Tibial nerve (tissue), 4 donors: ENCODE measurements around the gene TTC28. TPM values are rescaled to one million over a fixed set of nuclear protein-coding genes. Genes with fewer than 3 reads are reported as not detected.
A peak's percentile ranks its signal among the peaks of the same experiment; 100 is the strongest.

ENCODE experiments used
- DNase-seq, 2 donors: peaks; one replicate each; pipeline ENCODE4 v3.0.0-alpha.2; 2019; ENCODE audit warnings: low spot score in 2 of 2
- H3K27ac ChIP-seq, 4 donors: fragments of 200-600 bp; sonication (generic) in 3 of 4; one replicate each; pipeline ENCODE4 v1.5.1; 2017 to 2019; ENCODE audit warnings: mild to moderate bottlenecking in 1 of 4
- H3K27me3 ChIP-seq, 2 donors: fragments of 200-600 bp; sonication (generic) in 1 of 2; one replicate each; pipeline versions ENCODE4 v1.5.1 to v1.6.0; 2017 to 2019
- H3K36me3 ChIP-seq, 3 donors: fragments of 200-600 bp; sonication (generic); one replicate each; pipeline ENCODE4 v1.5.1; 2018 to 2019
- H3K4me1 ChIP-seq, 4 donors: fragments of 200-600 bp; sonication (generic) in 3 of 4; one replicate each; pipeline ENCODE4 v1.5.1; 2017 to 2019
- H3K4me3 ChIP-seq, 4 donors: fragments of 200-600 bp; sonication (generic) in 3 of 4; one replicate each; pipeline ENCODE4 v1.5.1; 2017 to 2019; ENCODE audit warnings: mild to moderate bottlenecking in 1 of 4, moderate library complexity in 1 of 4
- H3K9me3 ChIP-seq, 4 donors: fragments of 200-600 bp; sonication (generic) in 3 of 4; one replicate each; pipeline ENCODE4 v1.5.1; 2017 to 2019
- CTCF ChIP-seq, 5 experiments: fragments of 200-600 bp in 3 of 5; fragments of 450-650 bp in 2 of 5; sonication (generic) in 3 of 5; IDR thresholded peaks; one replicate each; pipeline ENCODE4 v1.5.1; 2016 to 2019; ENCODE audit warnings: antibody characterized with exemption in 5 of 5, mild to moderate bottlenecking in 3 of 5, moderate library complexity in 2 of 5
- EP300 ChIP-seq, 2 donors: sonication (generic); formaldehyde crosslinking; IDR thresholded peaks; one replicate each; pipeline ENCODE4 v1.6.1; 2017; ENCODE audit warnings: antibody characterized with exemption in 2 of 2, mild to moderate bottlenecking in 1 of 2
- POLR2A ChIP-seq, 2 donors: fragments of 450-650 bp; IDR thresholded peaks; one replicate each; pipeline ENCODE4 v1.6.1; 2017; ENCODE audit warnings: antibody characterized with exemption in 2 of 2, mild to moderate bottlenecking in 2 of 2, moderate library complexity in 2 of 2
- WGBS, 2 donors: methylation state at CpG; one replicate each; pipeline ENCODE4 v1.1.5; 2018; 5-methylcytosine and 5-hydroxymethylcytosine counted together
- total RNA-seq, 4 donors: library from RNA; depleted of rRNA; stranded (reverse); fragments of >200 nt; gene quantifications; one replicate each; pipeline ENCODE4 v1.1.0, GENCODE V29; 2016

The TTC28 gene
- total RNA-seq, 4 donors from 2014 or later: 83.9 to 177 (median 128) TPM

DNA sequence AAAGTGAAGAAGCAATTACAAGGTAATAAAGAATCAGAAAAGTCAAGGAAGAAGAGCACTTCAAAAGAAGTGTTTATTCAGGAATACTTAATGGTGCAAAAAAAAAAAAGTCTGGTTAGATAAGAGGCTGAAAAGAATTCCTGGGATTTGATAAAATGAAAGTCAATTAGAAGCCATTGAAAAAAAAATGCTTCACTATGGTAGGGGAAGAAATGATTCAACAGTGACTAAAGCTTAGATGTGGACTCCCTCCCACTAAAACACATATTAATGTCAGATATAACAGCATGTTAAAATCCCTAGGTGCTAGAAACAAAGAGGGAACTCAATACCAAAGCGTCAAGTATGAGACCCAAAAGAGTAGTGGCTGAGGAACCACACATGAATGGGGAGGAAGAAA, 425.2 kb downstream of the TTC28 start:
- WGBS, 2 donors: 83% methylated on average over 1 of the region's 1 CpG
- H3K27ac ChIP-seq: no peak overlapping the region

GRCh38 chr22:28252539-28252938, 427.1 kb downstream of the TTC28 start:
- no peaks in the 10 kb centered on the region for H3K9me3 ChIP-seq
- no peak overlapping the region for H3K27ac ChIP-seq
- H3K36me3 ChIP-seq: no peaks in the 10 kb centered on the region
- WGBS, 2 donors: 81 to 88% methylated on average over 2 of the region's 2 CpGs
- H3K27me3 ChIP-seq: no peaks in the 10 kb centered on the region
- DNase-seq: no peak
- peaks cover 0 to 19% (median under 1%) of the 10 kb centered on the region in 4 donors for H3K4me1 ChIP-seq
- H3K4me3 ChIP-seq: no peak overlapping the region
- no peak for TF ChIP-seq EP300 (IDR thresholded peaks at IDR 0.05)
- no peak for TF ChIP-seq CTCF (IDR thresholded peaks at IDR 0.05)
- no peak for TF ChIP-seq POLR2A (IDR thresholded peaks at IDR 0.05)

More for the DNA sequence above, 425.2 kb downstream of the TTC28 start:
- Histone ChIP-seq H3K27me3 (no peaks in the 10 kb centered on the region), H3K9me3 (no peaks in the 10 kb centered on the region), H3K4me1 (peaks cover 0 to 5% (median 0%) of the 10 kb centered on the region in 4 donors), H3K36me3 (no peaks in the 10 kb centered on the region), H3K4me3 (no peak overlapping the region)
- DNase-seq: no peak
- TF ChIP-seq EP300 (IDR thresholded peaks at IDR 0.05) (no peak), POLR2A (IDR thresholded peaks at IDR 0.05) (no peak), CTCF (IDR thresholded peaks at IDR 0.05) (no peak)

- H3K4me3 ChIP-seq: no peak overlapping the region
- no peak for DNase-seq
- no peaks in the 10 kb centered on the region for H3K36me3 ChIP-seq
- peaks cover 0 to 34% (median 5%) of the 10 kb centered on the region in 4 donors for H3K4me1 ChIP-seq
- TF ChIP-seq EP300 (IDR thresholded peaks at IDR 0.05) (no peak), POLR2A (IDR thresholded peaks at IDR 0.05) (no peak), CTCF (IDR thresholded peaks at IDR 0.05) (no peak)
- WGBS, 2 donors: 81% methylated on average over 2 of the region's 2 CpGs
- H3K27ac ChIP-seq: no peak overlapping the region
- no peaks in the 10 kb centered on the region for H3K9me3 ChIP-seq
- H3K27me3 ChIP-seq: no peaks in the 10 kb centered on the region
Measured at GRCh38 chr22:28250036-28250695, 429.5 kb downstream of the TTC28 start.

DNA sequence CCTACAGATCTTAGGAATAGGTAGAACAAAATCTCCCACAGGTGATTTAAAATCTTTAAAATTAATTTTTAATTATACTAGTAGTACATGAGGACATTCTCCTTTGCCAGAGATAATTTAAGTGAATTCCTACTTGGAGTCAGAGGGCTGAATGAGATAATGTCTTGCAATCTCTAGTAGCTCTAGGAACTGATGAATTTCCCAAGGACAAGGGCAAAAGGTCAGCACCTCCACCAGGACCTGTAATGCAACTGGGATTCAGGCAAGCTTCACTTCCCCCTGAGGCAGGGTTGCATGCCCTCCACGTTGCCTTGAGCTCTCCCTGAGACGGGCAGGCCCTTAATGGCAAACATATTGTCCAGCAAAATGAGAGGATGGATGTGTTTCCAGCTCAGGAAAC, 430.2 kb downstream of the TTC28 start:
- Histone ChIP-seq H3K27ac (no peak overlapping the region), H3K4me3 (no peak overlapping the region), H3K27me3 (no peaks in the 10 kb centered on the region), H3K4me1 (peaks cover 0 to 35% (median 5%) of the 10 kb centered on the region in 4 donors), H3K36me3 (no peaks in the 10 kb centered on the region), H3K9me3 (no peaks in the 10 kb centered on the region)
- no peak for TF ChIP-seq EP300 (IDR thresholded peaks at IDR 0.05)
- TF ChIP-seq CTCF (IDR thresholded peaks at IDR 0.05): no peak
- TF ChIP-seq POLR2A (IDR thresholded peaks at IDR 0.05): no peak
- DNase-seq: no peak
- 50 to 74% methylated on average over 2 of the region's 2 CpGs for WGBS, 2 donors

GRCh38 chr22:28247667-28248363, 431.8 kb downstream of the TTC28 start:
- peaks cover 0 to 35% (median 5%) of the 10 kb centered on the region in 4 donors for H3K4me1 ChIP-seq
- no peak for DNase-seq
- H3K27me3 ChIP-seq: no peaks in the 10 kb centered on the region
- H3K36me3 ChIP-seq: no peaks in the 10 kb centered on the region
- H3K4me3 ChIP-seq: no peak overlapping the region
- peak overlapping the region in 1 of 4 donors; percentile 40 for H3K27ac ChIP-seq
- H3K9me3 ChIP-seq: no peaks in the 10 kb centered on the region
- TF ChIP-seq CTCF (IDR thresholded peaks at IDR 0.05) (no peak), POLR2A (IDR thresholded peaks at IDR 0.05) (no peak), EP300 (IDR thresholded peaks at IDR 0.05) (no peak)
